SK-N-SH (cell line): ENCODE results near the gene MN1. TPM values are rescaled to one million over a fixed set of nuclear protein-coding genes. Genes with fewer than 3 reads are reported as not detected.

Experiments used
- CTCF ChIA-PET: fragments of 300-600, 350-600 bp; formaldehyde crosslinking; extraction: SDS; loops from one replicate; lab custom pipeline; 2021; lab: Yijun Ruan, JAX
- POLR2A ChIA-PET: fragments of 350-600 bp; sonication (Branson Sonifier 250); formaldehyde crosslinking; extraction: SDS; loops from one replicate; lab custom pipeline; 2020; ENCODE audit warnings: antibody characterized with exemption, inconsistent platforms; lab: Yijun Ruan, JAX
- DNase-seq: peaks from one replicate; pipeline ENCODE4 v3.0.0; 2012
- H2AFZ ChIP-seq: fragments of 200-600 bp; sonication (generic); 2 replicates; pipeline ENCODE4 v1.8.1; 2016; ENCODE audit warnings: antibody characterized with exemption, mild to moderate bottlenecking, low read depth
- H3F3A ChIP-seq: fragments of 200-600 bp; sonication (generic); replicated peaks from 2 replicates; pipeline ENCODE3; 2016; ENCODE audit warnings: antibody characterized with exemption, mild to moderate bottlenecking; ENCODE audit not compliant: insufficient read depth
- H3K27ac ChIP-seq, 2 experiments: fragments of 200-500 bp in 1 of 2; fragments of 200-600 bp in 1 of 2; sonication (Bioruptor generic) in 1 of 2; sonication (generic), shearing (Covaris generic) in 1 of 2; 2 replicates each; pipeline versions ENCODE4 v1.5.1 to v1.6.1; 2014 to 2016; ENCODE audit warnings: low read depth in 2 of 2, inconsistent platforms in 1 of 2, low read length in 1 of 2, mild to moderate bottlenecking in 1 of 2, mixed read lengths in 1 of 2
- H3K27me3 ChIP-seq: fragments of 200-600 bp; sonication (generic), shearing (Covaris generic); 2 replicates; pipeline ENCODE4 v1.6.1; 2016; ENCODE audit warnings: mixed run types; ENCODE audit not compliant: insufficient read depth
- H3K36me3 ChIP-seq, 2 experiments: fragments of 200-500 bp in 1 of 2; fragments of 200-600 bp in 1 of 2; sonication (Bioruptor generic) in 1 of 2; sonication (generic) in 1 of 2; replicated peaks in 1 of 2; 2 replicates each; pipeline versions ENCODE3 to v1.5.1; 2014 to 2016; ENCODE audit warnings: low read length in 1 of 2, mild to moderate bottlenecking in 1 of 2; ENCODE audit not compliant: insufficient read depth in 2 of 2, control insufficient read depth in 1 of 2
- H3K4me1 ChIP-seq, 2 experiments: fragments of 200-500 bp in 1 of 2; fragments of 200-600 bp in 1 of 2; sonication (Bioruptor generic) in 1 of 2; sonication (generic), shearing (Covaris generic) in 1 of 2; 2 replicates each; pipeline versions ENCODE4 v1.5.1 to v1.6.1; 2014 to 2016; ENCODE audit warnings: low read depth in 1 of 2, low read length in 1 of 2, mixed run types in 1 of 2; ENCODE audit not compliant: insufficient read depth in 2 of 2, control insufficient read depth in 1 of 2
- H3K4me2 ChIP-seq: fragments of 200-600 bp; sonication (generic), shearing (Covaris generic); 2 replicates; pipeline ENCODE4 v1.6.1; 2017; ENCODE audit warnings: mixed run types
- H3K4me3 ChIP-seq, 2 experiments: fragments of 200-500 bp in 1 of 2; fragments of 200-600 bp in 1 of 2; sonication (Bioruptor generic) in 1 of 2; sonication (generic), shearing (Covaris generic) in 1 of 2; 2 replicates each; pipeline versions ENCODE4 v1.5.1 to v1.8.1; 2014 to 2016; ENCODE audit warnings: low read depth in 2 of 2, inconsistent platforms in 1 of 2, low read length in 1 of 2, mild to moderate bottlenecking in 1 of 2, mixed read lengths in 1 of 2, moderate library complexity in 1 of 2
- H3K79me2 ChIP-seq: fragments of 200-600 bp; sonication (generic); 2 replicates; pipeline ENCODE4 v1.8.1; 2017; ENCODE audit warnings: mild to moderate bottlenecking; ENCODE audit not compliant: insufficient read depth
- H3K9ac ChIP-seq: fragments of 200-600 bp; sonication (generic); 2 replicates; pipeline ENCODE4 v1.6.1; 2017; ENCODE audit warnings: mixed run types
- H3K9me2 ChIP-seq: fragments of 200-600 bp; sonication (generic); 2 replicates; pipeline ENCODE4 v1.6.1; 2017; ENCODE audit warnings: mixed run types
- H3K9me3 ChIP-seq: fragments of 200-600 bp; sonication (generic); 2 replicates; pipeline ENCODE4 v1.6.1; 2017; ENCODE audit warnings: mixed run types, mild to moderate bottlenecking, moderate library complexity
- H4K20me1 ChIP-seq: fragments of 200-600 bp; sonication (generic); 2 replicates; pipeline ENCODE4 v1.6.1; 2017; ENCODE audit warnings: mild to moderate bottlenecking, mixed run types; ENCODE audit not compliant: insufficient read depth
- CHD2 ChIP-seq: fragments of 150-350 bp; IDR thresholded peaks from 2 replicates; pipeline ENCODE4 v1.6.1; 2018; ENCODE audit warnings: low read length; ENCODE audit not compliant: partially characterized antibody
- EP300 ChIP-seq, 2 experiments: IDR thresholded peaks; 2 replicates each; pipeline versions ENCODE4 v1.4.0 to v1.6.1; 2012; ENCODE audit warnings: borderline replicate concordance in 1 of 2, low read depth in 1 of 2, low read length in 1 of 2
- FOSL2 ChIP-seq: IDR thresholded peaks from 2 replicates; pipeline ENCODE4 v1.4.0; 2012; ENCODE audit warnings: low read depth, mild to moderate bottlenecking, moderate library complexity, borderline replicate concordance
- FOXJ3 ChIP-seq: sonication (generic); formaldehyde crosslinking; IDR thresholded peaks from 2 replicates; pipeline ENCODE4 v1.5.1; 2020; ENCODE audit warnings: mild to moderate bottlenecking, missing genetic modification reagents
- FOXM1 ChIP-seq: IDR thresholded peaks from 2 replicates; pipeline ENCODE4 v1.4.0; 2012; ENCODE audit warnings: low read depth, mild to moderate bottlenecking
- GABPA ChIP-seq: IDR thresholded peaks from 2 replicates; pipeline ENCODE4 v1.4.0; 2012; ENCODE audit warnings: low read depth, mild to moderate bottlenecking
- IRF3 ChIP-seq: fragments of 150-350 bp; IDR thresholded peaks from 2 replicates; pipeline ENCODE4 v1.6.1; 2016; ENCODE audit warnings: mild to moderate bottlenecking, low read depth, low read length
- JUND ChIP-seq: IDR thresholded peaks from 2 replicates; pipeline ENCODE4 v1.4.0; 2012
- NFIC ChIP-seq: IDR thresholded peaks from 2 replicates; pipeline ENCODE4 v1.4.0; 2012; ENCODE audit warnings: borderline replicate concordance
- POLR2AphosphoS5 ChIP-seq: IDR thresholded peaks from 2 replicates; pipeline ENCODE4 v1.6.1; 2012; ENCODE audit warnings: low read depth, low read length
- RAD21 ChIP-seq: IDR thresholded peaks from 2 replicates; pipeline ENCODE4 v1.6.1; 2012; ENCODE audit warnings: mild to moderate bottlenecking, low read length
- RFX5 ChIP-seq: IDR thresholded peaks from 2 replicates; pipeline ENCODE4 v1.6.1; 2012; ENCODE audit warnings: mild to moderate bottlenecking, improper control_type of control experiment, low read length
- RXRA ChIP-seq: IDR thresholded peaks from 2 replicates; pipeline ENCODE4 v1.4.0; 2012; ENCODE audit warnings: low read depth, mild to moderate bottlenecking, borderline replicate concordance
- SIN3A ChIP-seq: IDR thresholded peaks from 2 replicates; pipeline ENCODE4 v1.6.1; 2012; ENCODE audit warnings: low read depth, mild to moderate bottlenecking, low read length, moderate library complexity, borderline replicate concordance
- SMC3 ChIP-seq: IDR thresholded peaks from 2 replicates; pipeline ENCODE4 v1.6.1; 2012; ENCODE audit warnings: low read depth, low read length, improper control_type of control experiment
- TAF1 ChIP-seq: IDR thresholded peaks from 2 replicates; pipeline ENCODE4 v1.6.1; 2012; ENCODE audit warnings: low read depth, mild to moderate bottlenecking, low read length, moderate library complexity, borderline replicate concordance
- USF1 ChIP-seq: IDR thresholded peaks from 2 replicates; pipeline ENCODE4 v1.4.0; 2012; ENCODE audit warnings: low read depth, borderline replicate concordance
- USF2 ChIP-seq: fragments of 150-350 bp; IDR thresholded peaks from 2 replicates; pipeline ENCODE4 v1.6.1; 2017; ENCODE audit warnings: antibody characterized with exemption, low read length, low read depth, borderline replicate concordance
- YY1 ChIP-seq: IDR thresholded peaks from 2 replicates; pipeline ENCODE4 v1.4.0; 2012; ENCODE audit warnings: low read depth, mild to moderate bottlenecking
- WGBS: methylation state at CpG from one replicate; pipeline ENCODE4 v1.1.6; 2017; ENCODE audit warnings: low lambda C conversion rate; 5-methylcytosine and 5-hydroxymethylcytosine counted together
- polyA plus RNA-seq, 3 experiments: library from polyadenylated mRNA; depleted of rRNA; stranded (reverse); fragments of >200 nt; gene quantifications; 2 replicates each; pipeline ENCODE4 v1.2.3, GENCODE V29; 2012
- TF ChIP-seq, protein P1 (sequence below): IDR thresholded peaks from 2 replicates; pipeline ENCODE4 v1.4.0; 2012; ENCODE audit warnings: low read depth
- TF ChIP-seq, protein P2 (sequence below): IDR thresholded peaks from 2 replicates; pipeline ENCODE4 v1.6.1; 2012; ENCODE audit warnings: mild to moderate bottlenecking, low read depth, low read length, moderate library complexity

The MN1 gene
- polyA plus RNA-seq, 1 of the 3 experiments (the other 2 are of a cell fraction): 0.20 TPM

DNA sequence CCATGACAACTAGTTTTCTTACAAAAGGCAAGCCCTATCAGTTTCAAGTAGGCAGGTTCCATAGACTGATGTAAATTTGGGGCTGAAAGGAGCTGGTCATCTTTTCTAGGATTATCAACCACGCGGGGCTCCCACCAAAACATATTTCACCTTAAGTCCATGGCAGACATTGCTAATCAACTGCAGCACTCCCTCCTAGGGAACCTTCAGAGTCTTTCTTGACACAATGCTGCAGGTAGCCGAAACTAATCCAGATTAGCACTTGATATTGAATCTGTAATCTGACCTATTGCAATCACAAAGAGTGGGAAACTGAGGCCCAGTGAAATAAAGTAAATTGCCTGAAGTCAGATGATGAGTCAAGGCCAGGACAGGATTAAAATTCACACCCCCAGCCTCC, 32.5 kb downstream of the MN1 start:
- 0 out of 2 replicates have a peak, but pooled peaks cover 12% of the 10 kb centered on the region for H3K27me3 ChIP-seq
- CTCF ChIA-PET: no interaction called here
- no peaks in the 10 kb centered on the region for H3K79me2 ChIP-seq
- H3K9me3 ChIP-seq: no peaks in the 10 kb centered on the region
- H3K4me1 ChIP-seq: no peaks in the 10 kb centered on the region
- no peak overlapping the region for H2AFZ ChIP-seq
- no peak overlapping the region for H3K9ac ChIP-seq
- no peaks in the 10 kb centered on the region for H3K9me2 ChIP-seq
- POLR2A ChIA-PET: no interaction called here
- H3K36me3 ChIP-seq: no peaks in the 10 kb centered on the region
- no peaks in the 10 kb centered on the region for H4K20me1 ChIP-seq
- 89% methylated on average over 3 of the region's 3 CpGs for WGBS
- DNase-seq: no peak
- H3F3A ChIP-seq: no peaks in the 10 kb centered on the region
- H3K27ac ChIP-seq: no peak overlapping the region
- H3K4me3 ChIP-seq: no peak overlapping the region
- H3K4me2 ChIP-seq: no peak overlapping the region
- TF ChIP-seq TAF1 (no peak), SIN3A (no peak), IRF3 (no peak), SMC3 (no peak), RFX5 (no peak), USF2 (no peak), GABPA (no peak), POLR2AphosphoS5 (no peak), CHD2 (no peak), EP300 (IDR thresholded peaks at IDR 0.05; ENCODE audit: borderline replicate concordance in 1 of 2, low read depth in 1 of 2, low read length in 1 of 2) (no peak), YY1 (no peak), NFIC (no peak)
- TF ChIP-seq, protein P1, sequence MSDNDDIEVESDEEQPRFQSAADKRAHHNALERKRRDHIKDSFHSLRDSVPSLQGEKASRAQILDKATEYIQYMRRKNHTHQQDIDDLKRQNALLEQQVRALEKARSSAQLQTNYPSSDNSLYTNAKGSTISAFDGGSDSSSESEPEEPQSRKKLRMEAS: no peak

DNA sequence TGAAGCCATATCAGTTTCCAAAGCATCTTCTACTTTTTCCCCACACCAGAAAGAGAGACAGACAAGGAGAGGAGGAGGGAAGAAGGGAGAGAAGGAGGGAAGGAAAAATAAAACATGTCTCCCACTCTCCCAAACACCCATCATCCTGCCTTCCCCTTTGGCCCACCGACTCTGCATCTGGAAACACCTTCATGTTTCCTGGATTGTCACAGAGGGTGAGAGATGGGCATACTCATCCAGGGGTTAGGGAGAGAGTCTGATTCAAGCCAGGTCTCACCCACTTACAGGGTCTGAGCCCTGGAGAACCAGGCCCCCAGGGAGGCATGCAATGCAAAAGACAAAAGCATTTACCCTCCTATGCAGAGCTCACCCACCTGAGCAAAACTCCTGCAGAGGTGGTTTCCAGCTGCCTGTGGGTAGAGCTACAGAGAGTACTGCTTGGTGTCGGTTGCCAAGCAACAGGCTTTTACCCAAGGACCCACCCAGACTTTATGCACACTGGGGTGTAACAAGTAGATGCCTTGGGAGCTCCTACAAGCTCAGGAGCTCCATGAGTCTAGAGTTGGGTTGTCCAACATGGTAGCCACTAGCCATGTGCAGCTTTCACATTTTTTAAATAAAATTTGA, 33.4 kb downstream of the MN1 start:
- Histone ChIP-seq H3K79me2 (no peaks in the 10 kb centered on the region), H3K27ac (no peak overlapping the region), H3K36me3 (no peaks in the 10 kb centered on the region), H3F3A (no peaks in the 10 kb centered on the region), H2AFZ (no peak overlapping the region), H3K9me2 (no peaks in the 10 kb centered on the region), H3K4me2 (no peak overlapping the region), H4K20me1 (no peaks in the 10 kb centered on the region), H3K9me3 (no peaks in the 10 kb centered on the region), H3K4me3 (no peak overlapping the region), H3K4me1 (no peaks in the 10 kb centered on the region), H3K27me3 (0 out of 2 replicates have a peak, but pooled peaks cover 12% of the 10 kb centered on the region), H3K9ac (no peak overlapping the region)
- ChIA-PET CTCF (no interaction called here), POLR2A (no interaction called here)
- 8% methylated on average over 1 of the region's 2 CpGs for WGBS
- DNase-seq: no peak
- TF ChIP-seq FOXM1 (no peak), TAF1 (no peak), RXRA (no peak), RAD21 (no peak), USF2 (no peak), FOSL2 (no peak), USF1 (no peak), FOXJ3 (CRISPR knock-in tag) (no peak), JUND (no peak)
- TF ChIP-seq, protein P2, sequence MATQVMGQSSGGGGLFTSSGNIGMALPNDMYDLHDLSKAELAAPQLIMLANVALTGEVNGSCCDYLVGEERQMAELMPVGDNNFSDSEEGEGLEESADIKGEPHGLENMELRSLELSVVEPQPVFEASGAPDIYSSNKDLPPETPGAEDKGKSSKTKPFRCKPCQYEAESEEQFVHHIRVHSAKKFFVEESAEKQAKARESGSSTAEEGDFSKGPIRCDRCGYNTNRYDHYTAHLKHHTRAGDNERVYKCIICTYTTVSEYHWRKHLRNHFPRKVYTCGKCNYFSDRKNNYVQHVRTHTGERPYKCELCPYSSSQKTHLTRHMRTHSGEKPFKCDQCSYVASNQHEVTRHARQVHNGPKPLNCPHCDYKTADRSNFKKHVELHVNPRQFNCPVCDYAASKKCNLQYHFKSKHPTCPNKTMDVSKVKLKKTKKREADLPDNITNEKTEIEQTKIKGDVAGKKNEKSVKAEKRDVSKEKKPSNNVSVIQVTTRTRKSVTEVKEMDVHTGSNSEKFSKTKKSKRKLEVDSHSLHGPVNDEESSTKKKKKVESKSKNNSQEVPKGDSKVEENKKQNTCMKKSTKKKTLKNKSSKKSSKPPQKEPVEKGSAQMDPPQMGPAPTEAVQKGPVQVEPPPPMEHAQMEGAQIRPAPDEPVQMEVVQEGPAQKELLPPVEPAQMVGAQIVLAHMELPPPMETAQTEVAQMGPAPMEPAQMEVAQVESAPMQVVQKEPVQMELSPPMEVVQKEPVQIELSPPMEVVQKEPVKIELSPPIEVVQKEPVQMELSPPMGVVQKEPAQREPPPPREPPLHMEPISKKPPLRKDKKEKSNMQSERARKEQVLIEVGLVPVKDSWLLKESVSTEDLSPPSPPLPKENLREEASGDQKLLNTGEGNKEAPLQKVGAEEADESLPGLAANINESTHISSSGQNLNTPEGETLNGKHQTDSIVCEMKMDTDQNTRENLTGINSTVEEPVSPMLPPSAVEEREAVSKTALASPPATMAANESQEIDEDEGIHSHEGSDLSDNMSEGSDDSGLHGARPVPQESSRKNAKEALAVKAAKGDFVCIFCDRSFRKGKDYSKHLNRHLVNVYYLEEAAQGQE: no peak
